Measurements from ENCODE around the gene MRTFA.

- TF ChIP-seq CTCF (conservative IDR thresholded peaks at IDR 0.05; ENCODE audit: low read length) (no peak), EZH2phosphoT487 (IDR thresholded peaks at IDR 0.05; ENCODE audit: borderline replicate concordance, low read depth, low read length) (no peak)
These were observed 225.0 kb downstream of the MRTFA start for GRCh38 chr22:40411506-40411861.
